Mammary epithelial cell (primary cell): Measurements from ENCODE around the gene BCL11A.

Source experiments
- EZH2 ChIP-seq: IDR thresholded peaks from 2 replicates; pipeline ENCODE4 v1.6.1; 2012; ENCODE audit warnings: low read length, inconsistent platforms, borderline replicate concordance
- TF ChIP-seq, protein P1 (sequence below), 2 donors: IDR thresholded peaks in 1 of 2; conservative IDR thresholded peaks in 1 of 2; 2 replicates each; pipeline ENCODE4 v1.5.1; 2011 to 2012; ENCODE audit warnings: inconsistent platforms in 2 of 2, low read length in 2 of 2, mild to moderate bottlenecking in 2 of 2, control low read depth in 1 of 2, low read depth in 1 of 2; ENCODE audit not compliant: insufficient read depth in 1 of 2; ENCODE audit errors: extremely low read depth in 1 of 2

DNA sequence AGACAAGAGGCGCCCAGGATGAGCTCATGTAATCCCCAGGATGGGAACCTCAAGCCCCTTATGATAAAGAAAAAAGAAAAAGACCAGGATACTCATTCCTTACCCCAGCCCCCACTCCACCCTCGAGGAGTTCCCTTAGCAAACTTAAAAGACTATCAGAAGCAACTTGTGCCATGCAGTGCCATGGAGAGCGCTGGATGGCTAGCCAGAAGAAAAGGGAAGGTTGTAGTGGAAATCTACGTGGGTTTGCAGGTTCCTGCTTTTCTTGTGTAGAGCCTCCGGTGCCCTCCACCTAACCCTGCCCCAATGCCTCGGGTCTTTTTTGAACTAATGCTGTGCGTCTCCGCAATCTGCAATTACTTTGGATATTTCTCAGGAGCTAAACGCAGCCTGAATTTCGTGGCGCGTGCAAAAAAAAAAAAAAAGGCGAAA lies 16.2 kb upstream of the BCL11A start:
- TF ChIP-seq, protein P1, sequence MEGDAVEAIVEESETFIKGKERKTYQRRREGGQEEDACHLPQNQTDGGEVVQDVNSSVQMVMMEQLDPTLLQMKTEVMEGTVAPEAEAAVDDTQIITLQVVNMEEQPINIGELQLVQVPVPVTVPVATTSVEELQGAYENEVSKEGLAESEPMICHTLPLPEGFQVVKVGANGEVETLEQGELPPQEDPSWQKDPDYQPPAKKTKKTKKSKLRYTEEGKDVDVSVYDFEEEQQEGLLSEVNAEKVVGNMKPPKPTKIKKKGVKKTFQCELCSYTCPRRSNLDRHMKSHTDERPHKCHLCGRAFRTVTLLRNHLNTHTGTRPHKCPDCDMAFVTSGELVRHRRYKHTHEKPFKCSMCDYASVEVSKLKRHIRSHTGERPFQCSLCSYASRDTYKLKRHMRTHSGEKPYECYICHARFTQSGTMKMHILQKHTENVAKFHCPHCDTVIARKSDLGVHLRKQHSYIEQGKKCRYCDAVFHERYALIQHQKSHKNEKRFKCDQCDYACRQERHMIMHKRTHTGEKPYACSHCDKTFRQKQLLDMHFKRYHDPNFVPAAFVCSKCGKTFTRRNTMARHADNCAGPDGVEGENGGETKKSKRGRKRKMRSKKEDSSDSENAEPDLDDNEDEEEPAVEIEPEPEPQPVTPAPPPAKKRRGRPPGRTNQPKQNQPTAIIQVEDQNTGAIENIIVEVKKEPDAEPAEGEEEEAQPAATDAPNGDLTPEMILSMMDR (conservative IDR thresholded peaks at IDR 0.05 in 1 of 2, IDR thresholded peaks at IDR 0.05 in 1 of 2; ENCODE audit: extremely low read depth in 1 of 2, insufficient read depth in 1 of 2, low read depth in 1 of 2, low read length in 2 of 2) = no peak
- no peak for TF ChIP-seq EZH2
